NCI-H1048 (cell line): ENCODE data around the gene COL27A1.

Source experiments
- DNase-seq: peaks from one replicate; lab custom pipeline; 2025; lab: John Stamatoyannopoulos, UW

COL27A1 gene

GRCh38 chr9:114149181-114149580 is 6.2 kb upstream of the COL27A1 start:
- no peak for DNase-seq

DNA sequence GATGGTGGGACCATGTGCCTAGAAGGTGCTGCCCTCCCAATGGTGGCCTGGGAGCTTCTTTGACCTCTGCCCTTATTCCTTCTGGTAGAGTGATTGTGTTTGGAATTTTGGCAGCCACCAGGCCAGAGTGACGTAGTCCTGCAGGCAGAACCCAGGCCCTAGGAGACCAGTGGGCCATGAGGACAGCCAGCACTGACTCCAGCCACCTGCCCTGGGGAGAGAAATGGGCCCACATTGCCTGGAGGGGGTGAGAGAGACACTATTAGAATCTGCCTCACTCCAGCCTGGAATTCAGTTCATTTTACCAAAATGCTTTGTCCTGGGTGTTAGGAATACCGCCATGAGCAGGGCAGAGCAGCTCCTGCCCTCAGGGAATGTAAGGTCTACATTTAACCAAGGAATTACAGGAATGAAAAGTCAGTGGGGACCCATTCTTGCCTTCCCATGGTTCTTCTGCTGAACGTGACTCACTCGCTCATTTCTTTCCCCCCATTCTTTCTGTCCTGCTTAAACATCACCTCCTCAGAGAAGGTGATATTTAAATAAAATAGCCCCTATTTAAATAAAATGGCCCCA is 5.5 kb upstream of the COL27A1 start:
- DNase-seq = no peak

GRCh38 chr9:114150608-114151007 is 4.7 kb upstream of the COL27A1 start:
- no peak for DNase-seq

GRCh38 chr9:114151426-114151956 is 3.8 kb upstream of the COL27A1 start:
- DNase-seq = no peak

DNA sequence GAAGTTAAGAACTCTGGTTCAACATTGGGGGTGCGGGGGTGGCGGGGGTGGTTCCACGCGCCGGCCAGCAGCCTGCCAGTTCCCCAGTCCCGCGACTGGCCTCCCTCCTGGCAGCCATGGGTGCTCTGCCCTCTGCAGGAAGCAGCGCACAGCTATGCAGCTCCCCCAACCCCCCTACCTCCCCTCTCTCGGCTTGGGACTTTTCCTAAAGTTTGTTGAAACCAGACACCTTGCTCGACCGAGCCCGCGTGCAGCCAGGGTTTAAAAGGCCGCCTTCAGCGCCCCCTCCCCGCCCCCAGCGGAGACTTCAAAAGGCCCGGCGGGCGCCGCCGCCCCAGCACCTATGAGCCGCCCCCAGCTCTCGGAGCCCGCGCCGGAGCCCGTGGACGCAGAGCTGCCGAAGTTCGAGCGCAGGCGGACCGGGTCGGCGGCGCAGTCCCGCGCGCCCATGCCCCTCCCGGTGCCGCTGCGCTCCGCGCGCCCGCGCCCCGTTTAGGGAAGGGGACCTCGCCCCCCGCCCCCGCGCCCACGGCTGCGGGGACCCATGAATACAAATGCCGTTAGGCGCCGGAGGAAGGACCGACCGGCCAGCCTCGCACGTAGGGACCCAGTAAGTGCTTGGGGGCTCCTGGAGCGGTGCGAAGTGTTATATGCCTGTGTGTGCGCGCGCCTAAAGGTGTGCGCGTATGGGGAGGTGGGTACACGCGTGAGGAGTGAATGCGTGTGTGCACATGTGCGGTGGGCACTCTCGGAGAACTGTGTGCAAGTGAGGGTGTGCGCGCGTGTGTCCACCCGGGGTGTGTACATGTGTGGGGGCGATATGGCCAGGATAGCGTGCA is 1.4 kb upstream of the COL27A1 start:
- no peak for DNase-seq

DNA sequence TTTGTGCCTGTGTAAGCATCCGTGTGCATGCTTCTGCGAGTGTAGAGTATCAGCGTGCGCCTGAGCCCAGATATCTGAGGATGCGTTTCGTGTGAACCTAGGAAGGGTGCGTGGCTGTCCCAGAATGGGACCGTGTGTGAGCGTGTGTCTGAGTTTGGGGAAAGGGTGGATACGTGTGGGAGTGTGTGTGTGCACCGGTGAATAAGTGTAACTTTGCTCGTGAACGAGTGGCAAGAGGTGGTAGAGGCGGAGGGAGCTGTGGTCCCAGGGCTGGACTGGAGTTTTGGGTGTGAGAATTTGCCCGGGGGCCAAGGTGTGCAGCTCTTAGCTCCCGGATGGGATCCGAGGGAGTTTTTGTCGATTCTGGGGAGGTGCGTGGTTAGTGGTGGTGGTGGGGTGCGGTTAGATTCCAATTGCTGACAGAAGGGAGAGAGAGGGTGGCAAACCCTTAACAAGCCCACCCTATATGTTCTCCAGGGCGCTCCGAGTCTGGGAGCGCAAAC is 686 bp upstream of the COL27A1 start:
- DNase-seq = no peak

DNA sequence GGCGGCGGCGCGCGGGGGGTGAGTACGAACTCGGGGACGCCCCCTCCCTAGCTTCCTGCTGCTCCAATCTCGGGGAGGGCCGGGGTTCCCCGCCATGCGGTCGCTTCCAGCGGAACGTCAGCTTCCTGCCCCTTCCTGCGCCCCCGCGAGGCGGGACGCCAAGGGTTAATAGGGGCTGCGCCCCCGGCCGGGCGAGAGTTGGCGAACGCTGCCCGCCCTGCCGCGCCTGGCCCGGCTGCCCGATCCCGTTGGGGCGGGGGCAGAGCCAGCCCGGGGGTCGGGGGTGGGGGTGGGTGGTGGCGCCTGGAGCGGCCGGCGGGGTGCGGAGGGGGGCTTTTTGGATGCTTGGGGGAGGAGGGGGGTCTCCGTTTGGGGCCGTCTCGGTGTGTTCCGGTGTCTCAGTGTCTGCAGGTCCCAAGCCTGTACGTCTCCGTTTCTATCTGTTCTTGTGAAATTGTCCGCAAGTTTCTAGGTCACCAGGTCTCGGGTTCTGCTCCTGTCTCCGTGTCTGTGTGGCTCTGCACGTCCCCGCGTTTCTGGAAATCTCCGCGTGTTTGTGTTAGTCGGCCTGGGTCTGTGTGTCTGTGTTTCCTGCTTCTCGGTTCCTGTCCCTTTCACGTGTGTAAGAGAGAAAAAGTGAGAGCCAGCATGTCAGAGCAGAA is 789 bp downstream of the COL27A1 start:
- DNase-seq = no peak

DNA sequence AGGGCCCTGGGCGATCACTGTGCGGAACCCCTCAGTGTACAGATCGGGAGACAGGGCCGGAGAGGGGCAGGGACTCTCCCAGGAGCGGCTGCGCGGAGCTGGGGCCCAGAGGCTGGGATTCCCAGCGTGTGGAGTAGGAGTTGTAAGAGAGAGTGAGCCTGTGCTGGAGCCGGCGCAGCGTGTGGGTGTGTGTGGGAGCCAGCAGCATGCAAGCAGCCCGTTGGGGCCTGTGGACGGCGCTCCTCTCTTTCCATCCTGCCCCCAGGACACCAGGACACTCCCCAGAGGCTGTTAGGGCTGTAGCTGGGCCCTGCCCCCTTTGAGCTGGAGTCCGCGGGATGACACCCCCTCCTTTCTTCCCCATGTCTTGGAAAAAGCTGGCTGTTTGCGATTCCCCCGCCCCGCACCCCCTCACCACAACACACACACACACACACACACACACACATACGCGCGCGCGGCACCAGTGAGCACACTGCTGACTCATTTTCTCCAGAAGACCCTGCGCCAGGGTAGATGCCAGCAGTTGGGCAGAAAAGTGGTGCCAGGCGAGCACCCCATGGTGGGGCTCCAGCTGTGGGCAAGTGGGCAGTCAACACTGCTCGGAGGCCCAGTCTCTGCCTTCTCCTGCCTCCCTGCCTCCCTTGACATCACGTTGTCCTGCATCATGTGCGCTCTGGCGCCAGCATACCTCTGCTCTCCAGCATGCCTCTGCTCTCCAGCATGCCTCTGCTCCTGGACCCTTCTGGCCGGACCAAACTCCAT is 1.5 kb downstream of the COL27A1 start:
- DNase-seq = no peak

- DNase-seq = no peak
These were observed 2.3 kb downstream of the COL27A1 start for GRCh38 chr9:114157516-114158176.

DNA sequence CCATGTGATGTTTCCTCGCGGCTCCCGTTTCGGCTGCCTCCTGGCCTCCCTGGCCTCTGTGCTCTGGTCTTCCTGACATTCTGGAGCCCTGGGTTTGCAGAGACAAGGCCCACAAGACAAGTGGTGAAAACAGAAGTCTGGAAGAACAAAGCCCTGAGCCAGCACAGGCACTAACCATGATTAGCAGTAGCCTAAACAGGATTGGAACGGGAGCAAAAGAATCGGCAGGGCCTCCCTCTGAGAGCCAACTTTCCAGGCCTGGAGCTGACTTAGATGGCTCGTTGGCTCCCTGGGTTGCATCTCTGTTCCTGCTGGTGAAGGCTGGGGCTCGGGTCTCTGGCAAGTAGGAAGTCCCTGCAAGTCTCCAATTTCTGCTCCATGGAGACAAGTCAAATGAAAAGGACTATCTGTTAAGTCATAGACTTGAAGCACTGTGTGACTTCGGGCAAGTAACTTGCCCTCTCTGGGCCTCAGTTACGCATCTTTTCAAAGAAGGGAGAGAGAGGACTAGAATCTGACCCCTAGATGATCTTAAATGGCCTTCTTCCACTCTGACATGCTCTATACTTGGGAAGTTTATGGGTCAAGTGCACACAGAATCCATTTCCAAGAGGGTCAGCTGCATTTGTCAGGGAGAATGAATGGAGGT is 3.3 kb downstream of the COL27A1 start:
- DNase-seq = no peak

DNA sequence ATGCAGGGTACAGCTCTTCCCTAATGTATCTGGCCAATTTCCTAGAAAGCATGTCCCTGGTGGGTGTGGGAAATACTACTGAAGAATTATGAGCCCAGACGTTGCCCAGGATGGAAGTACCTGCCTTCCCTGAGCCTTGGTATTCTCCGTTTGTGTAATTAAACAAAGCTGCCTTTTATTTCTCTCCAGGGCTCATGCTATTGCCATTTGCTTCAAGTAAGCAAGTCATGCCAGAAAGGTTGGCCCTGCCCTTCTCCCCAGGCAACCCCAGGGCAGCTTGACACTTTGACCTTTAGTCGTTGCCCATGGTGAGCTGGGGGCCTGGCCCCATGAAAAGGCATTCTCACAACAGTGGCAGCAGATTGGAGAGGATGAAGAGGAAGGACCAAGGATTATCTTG is 4.4 kb downstream of the COL27A1 start:
- DNase-seq = no peak

DNA sequence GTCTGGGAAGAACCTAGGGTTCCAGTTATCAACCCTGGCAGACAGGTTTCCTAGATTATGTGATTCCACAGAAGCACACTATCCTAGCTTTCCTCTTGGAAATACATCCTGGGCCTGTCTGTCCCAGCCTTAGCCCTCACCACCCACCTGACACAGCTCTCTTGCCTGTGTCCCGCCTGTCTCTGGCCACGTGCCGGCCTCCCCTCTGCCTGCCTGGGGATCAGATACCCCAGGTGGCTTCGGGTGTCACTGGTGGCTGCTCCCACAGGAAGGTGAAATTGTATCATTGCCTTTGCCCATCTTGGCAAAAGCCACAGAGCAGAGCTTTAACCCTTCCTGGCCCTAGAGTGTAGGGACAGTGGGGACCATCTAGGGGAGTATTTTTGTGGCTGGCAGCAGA is 6.2 kb downstream of the COL27A1 start:
- no peak for DNase-seq

DNA sequence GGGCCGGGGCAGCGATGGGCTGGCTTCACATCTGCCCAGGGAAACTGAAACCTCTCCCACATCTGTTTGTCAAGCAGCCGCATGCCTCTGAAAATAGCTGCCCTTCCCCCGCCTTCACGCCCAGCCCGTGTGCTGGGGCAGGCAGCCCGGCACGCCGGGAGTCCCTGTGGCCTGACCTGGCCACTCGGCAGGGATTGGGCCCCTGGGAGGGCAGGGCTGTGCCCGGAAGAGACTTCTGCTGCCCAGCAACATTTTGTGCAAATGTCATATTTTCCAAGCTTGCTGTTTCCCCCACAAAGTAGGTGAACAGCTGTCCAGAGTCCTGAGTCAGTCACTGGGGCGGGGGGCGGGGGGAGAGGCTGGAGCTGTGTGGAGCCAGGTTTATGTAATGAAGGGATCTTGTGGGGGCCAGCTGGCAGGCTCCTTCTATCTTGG is 8.2 kb downstream of the COL27A1 start:
- no peak for DNase-seq

DNA sequence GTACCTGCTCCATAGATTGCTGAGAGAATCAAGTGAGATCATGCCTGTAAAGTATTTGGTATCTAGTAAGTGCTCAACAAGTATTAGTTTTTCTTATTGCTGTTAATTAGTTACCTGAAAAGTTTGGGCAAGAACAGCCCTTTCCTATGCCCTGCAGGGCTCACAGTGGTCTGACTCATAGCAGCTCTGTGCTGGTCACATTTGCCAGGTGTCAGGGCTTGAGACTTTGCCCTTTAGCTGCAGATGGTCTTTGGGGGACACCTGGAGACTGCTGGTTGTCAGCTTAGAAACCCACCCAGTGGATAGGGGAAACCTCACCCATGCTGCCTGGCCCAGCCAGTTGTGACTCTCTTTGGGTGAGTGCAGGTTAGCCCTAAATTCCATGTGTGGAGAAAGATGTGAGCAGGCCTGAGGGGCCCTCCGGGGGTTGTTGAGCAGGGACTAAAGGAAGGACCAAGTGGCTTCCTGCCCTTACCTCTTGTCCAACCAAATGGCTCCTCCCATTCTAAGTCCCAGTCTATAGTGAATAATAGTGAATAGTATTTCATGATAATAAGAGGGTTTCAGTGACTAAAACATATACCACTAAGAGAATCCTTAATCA is 9.0 kb downstream of the COL27A1 start:
- DNase-seq = no peak

DNA sequence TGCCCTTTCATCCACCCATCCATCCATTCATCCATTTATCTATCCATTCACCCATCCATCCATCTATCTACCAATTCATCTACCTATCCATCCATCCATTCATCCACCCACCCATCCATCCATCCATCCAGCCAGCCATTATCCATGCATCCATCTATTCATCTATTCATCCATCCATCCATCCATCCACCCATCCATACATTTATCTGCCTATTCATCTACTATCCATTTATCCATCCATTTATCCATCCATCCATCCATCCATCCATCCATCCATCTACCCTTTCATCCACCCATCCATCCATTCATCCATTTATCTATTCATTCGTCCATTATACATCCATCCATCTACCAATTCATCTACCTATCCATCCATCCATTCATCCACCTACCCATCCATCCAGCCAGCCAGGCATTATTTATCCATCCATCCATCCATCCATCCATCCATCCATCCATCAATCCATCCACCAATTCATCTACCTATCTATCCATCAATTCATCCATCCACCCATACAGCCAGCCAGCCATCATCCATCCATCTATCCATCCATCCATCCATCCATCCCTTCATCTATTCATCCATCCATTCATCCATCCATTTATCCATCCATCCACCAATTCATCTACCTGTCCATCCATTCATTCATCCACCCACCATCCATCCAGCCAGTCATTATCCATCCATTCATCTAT is 10.2 kb downstream of the COL27A1 start:
- no peak for DNase-seq

DNA sequence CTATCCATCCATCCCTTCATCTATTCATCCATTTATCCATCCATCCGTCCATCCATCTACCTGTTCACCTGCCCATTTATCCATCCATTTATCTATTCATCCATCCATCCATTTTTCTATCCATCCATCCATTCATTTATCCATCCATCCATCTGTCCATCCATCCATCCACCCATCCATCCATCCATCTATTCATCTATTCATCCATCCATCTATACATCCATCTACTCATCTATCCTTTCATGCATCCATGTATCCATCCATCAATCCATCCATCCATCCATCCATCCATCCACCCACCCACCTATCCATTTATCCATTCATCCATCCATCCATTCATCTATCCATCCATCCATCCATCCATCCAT is 10.8 kb downstream of the COL27A1 start:
- no peak for DNase-seq

DNA sequence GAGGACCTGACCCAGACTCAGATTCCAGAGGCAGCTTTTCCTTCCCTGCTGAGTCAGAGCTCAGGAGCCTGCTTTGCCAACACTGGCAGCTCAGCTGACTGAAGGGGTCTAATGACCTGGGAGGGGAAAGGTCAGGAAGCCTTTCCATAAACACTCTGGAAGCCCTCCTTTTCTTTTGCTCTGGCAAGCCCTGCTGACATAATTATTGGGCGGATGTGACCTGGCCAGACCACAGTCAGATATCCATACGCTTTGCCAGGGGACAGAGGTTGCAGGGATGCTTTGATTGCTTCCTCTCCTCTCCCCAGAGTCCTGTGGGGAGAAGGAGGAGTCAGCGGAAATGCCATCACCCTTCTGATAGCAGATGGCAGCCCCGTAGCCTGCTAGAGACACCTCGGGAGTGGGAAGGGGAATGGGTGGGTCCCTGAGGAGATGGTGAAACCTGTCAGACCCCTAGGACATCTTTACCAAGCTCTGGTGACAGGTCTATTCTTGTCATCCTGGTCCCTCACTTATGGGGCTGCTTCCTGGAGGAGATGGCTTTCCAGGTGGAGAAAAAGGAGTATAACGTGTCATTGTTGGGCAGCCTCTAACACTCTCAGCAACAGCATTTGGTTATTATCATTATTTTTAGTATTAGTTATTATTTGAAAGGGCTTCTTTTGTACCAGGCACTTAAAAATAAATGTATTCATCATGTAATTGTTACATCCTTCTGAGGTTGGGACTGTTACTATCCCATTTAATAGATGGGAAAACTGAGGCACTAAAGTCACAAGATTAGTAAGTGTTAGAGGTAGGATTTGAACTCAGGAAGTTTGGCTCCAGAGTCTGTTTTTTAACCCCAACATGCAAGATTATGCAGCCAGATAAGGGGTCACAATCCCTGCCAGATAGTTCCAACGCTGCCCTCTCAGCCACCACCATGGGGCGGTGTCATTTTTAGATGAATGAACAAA is 11.6 kb downstream of the COL27A1 start:
- no peak for DNase-seq

DNA sequence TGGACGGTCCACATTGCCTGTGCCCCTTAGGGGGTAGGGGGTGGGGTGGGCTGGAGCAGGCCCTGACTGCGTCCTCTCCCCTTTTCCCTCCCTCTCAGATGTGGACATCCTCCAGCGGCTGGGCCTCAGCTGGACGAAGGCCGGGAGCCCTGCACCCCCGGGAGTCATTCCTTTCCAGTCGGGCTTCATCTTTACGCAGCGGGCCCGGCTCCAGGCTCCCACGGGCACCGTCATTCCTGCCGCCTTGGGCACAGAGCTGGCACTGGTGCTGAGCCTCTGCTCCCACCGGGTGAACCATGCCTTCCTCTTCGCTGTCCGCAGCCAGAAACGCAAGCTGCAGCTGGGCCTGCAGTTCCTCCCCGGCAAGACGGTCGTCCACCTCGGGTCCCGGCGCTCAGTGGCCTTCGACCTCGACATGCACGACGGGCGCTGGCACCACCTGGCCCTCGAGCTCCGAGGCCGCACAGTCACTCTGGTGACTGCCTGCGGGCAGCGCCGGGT is 12.3 kb downstream of the COL27A1 start:
- DNase-seq = no peak
